Ascending aorta (tissue), 2 donors: ENCODE data around the gene KLF8. TPM values are rescaled to one million over a fixed set of nuclear protein-coding genes. Genes with fewer than 3 reads are reported as not detected.
A peak's percentile ranks its signal among the peaks of the same experiment; 100 is the strongest.

Experiments
- DNase-seq, 2 donors: peaks; one replicate each; pipeline ENCODE4 v3.0.0-alpha.2; 2019; ENCODE audit warnings: low spot score in 2 of 2
- H3K27ac ChIP-seq, 2 donors: fragments of 200-600 bp; sonication (generic); one replicate each; pipeline ENCODE4 v1.5.1; 2016 to 2017; ENCODE audit warnings: mild to moderate bottlenecking in 1 of 2
- H3K27me3 ChIP-seq: fragments of 200-600 bp; sonication (generic); one replicate; pipeline ENCODE4 v1.5.1; 2017
- H3K36me3 ChIP-seq, 2 donors: fragments of 200-600 bp; sonication (generic); one replicate each; pipeline ENCODE4 v1.5.1; 2016
- H3K4me1 ChIP-seq, 2 donors: fragments of 200-600 bp; sonication (generic); one replicate each; pipeline ENCODE4 v1.5.1; 2016 to 2017; ENCODE audit warnings: mild to moderate bottlenecking in 1 of 2
- H3K4me3 ChIP-seq, 2 donors: fragments of 200-600 bp; sonication (generic); one replicate each; pipeline ENCODE4 v1.5.1; 2016 to 2017; ENCODE audit warnings: mild to moderate bottlenecking in 1 of 2
- H3K9me3 ChIP-seq, 2 donors: fragments of 200-600 bp; sonication (generic); one replicate each; pipeline ENCODE4 v1.5.1; 2016
- intact Hi-C: fragments of 100-400 bp; cut with DNase I; formaldehyde crosslinking; loops from one replicate; pipeline ENCODE4 v1.15.1; 2023
- total RNA-seq: library from RNA; depleted of rRNA; stranded (reverse); fragments of >200 nt; gene quantifications from one replicate; pipeline ENCODE4 v1.1.0, GENCODE V29; 2016
- TF ChIP-seq, protein P1 (sequence below), 3 experiments: fragments of 200-600 bp in 2 of 3; fragments of 450-650 bp in 1 of 3; sonication (generic) in 2 of 3; IDR thresholded peaks; one replicate each; pipeline ENCODE4 v1.5.1; 2016 to 2019; ENCODE audit warnings: antibody characterized with exemption in 3 of 3, mild to moderate bottlenecking in 1 of 3, moderate library complexity in 1 of 3

The KLF8 gene
- total RNA-seq, 1 donor from 2014 or later: 5.7 TPM

DNA sequence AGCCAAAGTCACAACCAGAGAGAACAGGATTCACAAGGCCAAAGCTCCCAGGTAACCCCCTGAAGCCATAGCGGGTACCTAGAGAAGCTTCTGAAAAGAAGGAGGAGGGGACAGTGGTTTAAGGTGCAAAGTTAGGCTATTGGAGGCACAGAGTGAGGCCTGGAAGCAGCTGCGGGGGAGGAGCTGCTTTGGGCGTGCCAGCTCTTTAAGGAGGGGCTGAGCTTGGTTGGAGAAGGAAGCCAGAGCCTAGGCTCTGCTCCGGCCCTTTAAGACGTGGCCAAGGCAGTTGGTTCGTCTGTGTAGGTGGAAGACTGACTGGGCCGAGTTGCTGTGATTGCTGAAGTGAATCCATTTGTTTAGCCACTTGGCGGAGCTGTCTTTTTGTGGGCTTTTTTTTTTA lies 1.5 kb downstream of the KLF8 start:
- intact Hi-C loops: loop anchor here (5.0 to 10.0 kb wide), 4 partner anchors 326 to 1671 kb away; partner anchors contain the start of genes NBDY and RRAGB
- peak overlapping the region; percentile 61 to 74 for H3K4me3 ChIP-seq
- H3K4me1 ChIP-seq: no peaks in the 10 kb centered on the region
- no peaks in the 10 kb centered on the region for H3K27me3 ChIP-seq
- TF ChIP-seq, protein P1, sequence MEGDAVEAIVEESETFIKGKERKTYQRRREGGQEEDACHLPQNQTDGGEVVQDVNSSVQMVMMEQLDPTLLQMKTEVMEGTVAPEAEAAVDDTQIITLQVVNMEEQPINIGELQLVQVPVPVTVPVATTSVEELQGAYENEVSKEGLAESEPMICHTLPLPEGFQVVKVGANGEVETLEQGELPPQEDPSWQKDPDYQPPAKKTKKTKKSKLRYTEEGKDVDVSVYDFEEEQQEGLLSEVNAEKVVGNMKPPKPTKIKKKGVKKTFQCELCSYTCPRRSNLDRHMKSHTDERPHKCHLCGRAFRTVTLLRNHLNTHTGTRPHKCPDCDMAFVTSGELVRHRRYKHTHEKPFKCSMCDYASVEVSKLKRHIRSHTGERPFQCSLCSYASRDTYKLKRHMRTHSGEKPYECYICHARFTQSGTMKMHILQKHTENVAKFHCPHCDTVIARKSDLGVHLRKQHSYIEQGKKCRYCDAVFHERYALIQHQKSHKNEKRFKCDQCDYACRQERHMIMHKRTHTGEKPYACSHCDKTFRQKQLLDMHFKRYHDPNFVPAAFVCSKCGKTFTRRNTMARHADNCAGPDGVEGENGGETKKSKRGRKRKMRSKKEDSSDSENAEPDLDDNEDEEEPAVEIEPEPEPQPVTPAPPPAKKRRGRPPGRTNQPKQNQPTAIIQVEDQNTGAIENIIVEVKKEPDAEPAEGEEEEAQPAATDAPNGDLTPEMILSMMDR (IDR thresholded peaks at IDR 0.05): no peak
- peak overlapping the region; percentile 76 to 82 for H3K27ac ChIP-seq
- DNase-seq: peak in 1 of 2 donors; percentile 85
- H3K9me3 ChIP-seq: no peaks in the 10 kb centered on the region
- H3K36me3 ChIP-seq: no peaks in the 10 kb centered on the region

DNA sequence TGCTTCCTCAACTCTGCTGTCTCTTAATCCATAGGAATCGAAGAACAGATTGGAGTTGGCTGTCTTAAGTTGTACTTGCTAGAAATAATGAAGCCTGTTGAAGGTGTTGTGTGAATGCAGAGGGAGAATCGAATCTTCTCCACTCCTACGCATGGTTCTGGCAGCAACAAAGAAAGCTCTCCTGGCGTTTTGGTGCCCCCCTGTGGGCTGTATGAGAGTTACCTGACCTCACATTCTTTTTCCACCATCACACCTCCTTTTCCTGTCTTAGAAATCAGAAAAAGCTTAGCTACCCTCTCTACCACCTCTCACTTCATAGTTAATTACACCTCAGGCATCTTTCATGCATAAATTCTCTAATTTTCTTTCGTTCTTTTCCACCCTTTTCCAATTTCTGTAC lies 16.3 kb downstream of the KLF8 start:
- H3K9me3 ChIP-seq: no peaks in the 10 kb centered on the region
- H3K27ac ChIP-seq: no peak overlapping the region
- H3K4me1 ChIP-seq: no peaks in the 10 kb centered on the region
- H3K4me3 ChIP-seq: no peak overlapping the region
- DNase-seq: no peak
- intact Hi-C loops: loop anchor here (2.0 kb wide), 1 partner anchor 28 kb away; no protein-coding TSS in a partner anchor
- TF ChIP-seq, protein P1 (IDR thresholded peaks at IDR 0.05): peak in 2 of 3 experiments; percentile 54 to 64
- no peaks in the 10 kb centered on the region for H3K27me3 ChIP-seq
- no peaks in the 10 kb centered on the region for H3K36me3 ChIP-seq

DNA sequence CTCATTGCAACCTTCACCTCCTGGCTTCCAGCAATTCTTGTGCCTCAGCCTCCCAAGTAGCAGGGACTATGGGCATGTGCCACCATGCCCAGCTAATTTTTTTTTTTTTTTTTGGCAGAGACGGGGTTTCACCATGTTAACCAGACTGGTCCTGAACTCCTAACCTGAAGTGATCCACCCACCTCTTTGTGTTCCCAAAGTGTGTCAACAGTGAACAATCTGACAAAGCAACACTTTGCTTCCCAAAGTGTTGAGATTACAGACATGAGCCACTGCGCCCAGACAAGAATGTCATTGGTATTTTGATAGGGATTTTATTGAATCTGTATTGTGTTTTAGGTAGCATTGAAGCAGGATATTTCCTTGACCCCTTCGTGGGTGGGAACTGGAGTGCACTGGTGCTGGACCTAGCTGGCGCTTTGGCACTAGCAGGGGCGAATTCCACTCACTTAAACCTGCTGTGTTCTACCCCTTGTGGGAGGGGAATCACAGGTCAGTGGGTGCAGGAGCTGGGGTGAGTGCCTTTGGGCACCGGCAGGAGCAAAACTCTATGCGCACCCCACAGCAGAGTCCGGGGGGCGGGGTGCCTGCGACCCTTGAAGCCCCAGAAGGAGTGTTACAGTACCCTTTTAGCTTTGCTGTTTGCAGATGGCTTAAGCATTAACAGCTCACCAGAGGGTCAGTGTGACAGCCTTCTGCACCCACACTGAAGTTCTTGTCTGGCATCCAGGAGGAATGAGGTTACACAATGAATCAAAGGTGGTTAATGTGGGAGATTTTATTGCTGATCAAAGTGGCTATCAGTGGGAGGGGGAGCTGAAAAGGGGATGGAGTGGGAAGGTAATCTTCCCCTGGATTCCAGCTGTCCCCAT lies 21.9 kb downstream of the KLF8 start:
- no peak overlapping the region for H3K4me3 ChIP-seq
- no peak overlapping the region for H3K27ac ChIP-seq
- DNase-seq: no peak
- H3K4me1 ChIP-seq: no peaks in the 10 kb centered on the region
- intact Hi-C loops: no loop called here
- TF ChIP-seq, protein P1 (IDR thresholded peaks at IDR 0.05): no peak
- no peaks in the 10 kb centered on the region for H3K9me3 ChIP-seq
- peaks cover 0 to 5% of the 10 kb centered on the region in 2 donors for H3K36me3 ChIP-seq
- H3K27me3 ChIP-seq: no peaks in the 10 kb centered on the region

DNA sequence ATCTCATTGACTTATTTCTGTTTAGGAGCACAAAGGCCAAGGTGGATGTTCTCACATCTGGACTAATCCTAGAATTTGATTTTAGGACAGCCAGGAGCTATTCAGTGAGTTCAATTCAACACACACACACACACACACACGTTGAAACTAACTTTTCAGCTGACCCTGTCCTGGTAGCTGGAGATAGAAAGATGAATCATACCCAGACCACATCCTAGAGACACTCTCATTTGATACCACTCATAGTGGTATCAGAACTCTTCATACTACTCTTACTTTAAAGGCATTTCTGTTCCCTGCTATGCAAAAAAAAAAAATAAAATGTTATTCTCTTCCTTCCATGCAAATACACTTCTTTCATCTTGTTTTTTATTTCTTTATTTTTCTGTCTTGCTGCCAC lies 36.7 kb downstream of the KLF8 start:
- DNase-seq: no peak
- Histone ChIP-seq H3K4me1 (no peaks in the 10 kb centered on the region), H3K36me3 (peaks cover 3 to 6% of the 10 kb centered on the region in 2 donors), H3K4me3 (no peak overlapping the region), H3K27ac (no peak overlapping the region), H3K9me3 (no peaks in the 10 kb centered on the region), H3K27me3 (no peaks in the 10 kb centered on the region)
- TF ChIP-seq, protein P1 (IDR thresholded peaks at IDR 0.05): no peak
- intact Hi-C loops: no loop called here

DNA sequence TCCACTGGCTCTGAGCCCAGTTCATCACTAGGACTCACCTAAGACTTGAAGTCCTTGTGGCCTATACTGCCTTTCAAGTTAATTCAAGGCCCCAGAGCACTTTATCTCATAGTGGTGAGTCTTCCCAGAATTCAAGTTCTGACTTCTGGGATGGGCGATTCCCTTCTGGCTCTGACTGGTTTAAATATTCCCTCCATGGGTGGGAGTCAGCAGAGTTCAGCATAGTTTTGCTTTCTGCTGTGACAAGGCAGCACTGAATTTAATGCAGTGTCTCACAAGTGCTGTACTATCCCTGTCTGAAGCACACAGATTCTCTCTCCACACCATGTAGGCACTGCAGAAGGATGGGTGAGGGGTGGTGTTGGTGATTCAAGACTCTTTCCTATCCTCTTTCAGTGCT lies 46.5 kb downstream of the KLF8 start:
- no peak for DNase-seq
- Histone ChIP-seq H3K9me3 (no peaks in the 10 kb centered on the region), H3K27me3 (no peaks in the 10 kb centered on the region), H3K36me3 (peaks cover 0 to 5% of the 10 kb centered on the region in 2 donors), H3K27ac (no peak overlapping the region), H3K4me1 (no peaks in the 10 kb centered on the region), H3K4me3 (no peak overlapping the region)
- TF ChIP-seq, protein P1 (IDR thresholded peaks at IDR 0.05): no peak
- intact Hi-C loops: no loop called here
